Fibroblast of peridontal ligament (primary cell): ENCODE measurements around the gene WDR6.
A peak's percentile ranks its signal among the peaks of the same experiment; 100 is the strongest.

ENCODE experiments used
- DNase-seq: peaks from one replicate; pipeline ENCODE4 v3.0.0-alpha.2; 2010; ENCODE audit errors: extremely low read depth

The WDR6 gene

GRCh38 chr3:49007068-49007770 lies at the start of gene WDR6:
Gene WDR6, plus strand, starts transcription at chr3:49007391. Its CDS starts 41 bp downstream, at chr3:49007432.
- DNase-seq = peak; percentile 97

GRCh38 chr3:48960841-48961413 lies 46.3 kb upstream of the WDR6 start:
- DNase-seq = peak; percentile 73

GRCh38 chr3:48962340-48962739 lies 44.9 kb upstream of the WDR6 start:
- DNase-seq = no peak

- no peak for DNase-seq
These were observed 44.3 kb upstream of the WDR6 start for GRCh38 chr3:48962939-48963338.

GRCh38 chr3:48963591-48963990 lies 43.6 kb upstream of the WDR6 start:
- DNase-seq = no peak

- DNase-seq = peak; percentile 34
These were observed 40.8 kb upstream of the WDR6 start for GRCh38 chr3:48966367-48966766.

GRCh38 chr3:48966876-48967361 lies 40.3 kb upstream of the WDR6 start:
- peak; percentile 62 for DNase-seq

GRCh38 chr3:48970586-48970985 lies 36.6 kb upstream of the WDR6 start:
- DNase-seq = no peak

- DNase-seq = no peak
These were observed 32.9 kb upstream of the WDR6 start for GRCh38 chr3:48974076-48974864.

GRCh38 chr3:48979451-48979850 lies 27.7 kb upstream of the WDR6 start:
- no peak for DNase-seq

GRCh38 chr3:48980295-48980694 lies 26.9 kb upstream of the WDR6 start:
- no peak for DNase-seq

GRCh38 chr3:48982016-48982415 lies 25.2 kb upstream of the WDR6 start:
- DNase-seq = no peak

GRCh38 chr3:48982686-48983085 lies 24.5 kb upstream of the WDR6 start:
- DNase-seq = no peak

- no peak for DNase-seq
These were observed 24.1 kb upstream of the WDR6 start for GRCh38 chr3:48983096-48983495.

- no peak for DNase-seq
These were observed 22.5 kb upstream of the WDR6 start for GRCh38 chr3:48984663-48985062.

- DNase-seq = no peak
These were observed 21.3 kb upstream of the WDR6 start for GRCh38 chr3:48985831-48986376.

GRCh38 chr3:48989126-48989795 lies 17.9 kb upstream of the WDR6 start:
- no peak for DNase-seq

GRCh38 chr3:48989796-48990635 lies 17.2 kb upstream of the WDR6 start, which contains the start of gene P4HTM:
Gene P4HTM, plus strand, starts transcription at chr3:48990241. Its CDS starts 16 bp downstream, at chr3:48990257.
- DNase-seq = peak; percentile 92

GRCh38 chr3:48990636-48991469 lies 16.3 kb upstream of the WDR6 start:
- no peak for DNase-seq
